Neural cell (in vitro differentiated cells): ENCODE results near the gene CPNE1.

Experiments used
- CTCF ChIP-seq: fragments of 450-650 bp; IDR thresholded peaks from 2 replicates; pipeline ENCODE4 v1.5.1; 2014; ENCODE audit warnings: antibody characterized with exemption, mild to moderate bottlenecking, moderate library complexity; ENCODE audit not compliant: poor library complexity, severe bottlenecking
- EP300 ChIP-seq: fragments of 450-650 bp; conservative IDR thresholded peaks from 2 replicates; pipeline ENCODE4 v1.6.1; 2014; ENCODE audit warnings: antibody characterized with exemption, mild to moderate bottlenecking, moderate library complexity; ENCODE audit not compliant: poor library complexity, severe bottlenecking
- EZH2 ChIP-seq: fragments of 200-600, 300-800 bp; shearing (Covaris generic), sonication (generic); IDR thresholded peaks from 2 replicates; pipeline ENCODE4 v1.6.1; 2014; ENCODE audit warnings: antibody characterized with exemption, low read length, borderline replicate concordance, mild to moderate bottlenecking; ENCODE audit not compliant: insufficient read depth, poor library complexity, severe bottlenecking
- POLR2AphosphoS5 ChIP-seq: IDR thresholded peaks from 2 replicates; pipeline ENCODE4 v1.6.1; 2012
- RAD21 ChIP-seq: fragments of 450-650 bp; conservative IDR thresholded peaks from 2 replicates; pipeline ENCODE4 v1.6.1; 2014; ENCODE audit warnings: antibody characterized with exemption, mild to moderate bottlenecking, moderate library complexity
- REST ChIP-seq: IDR thresholded peaks from 2 replicates; pipeline ENCODE4 v1.6.1; 2012; ENCODE audit warnings: borderline replicate concordance

GRCh38 chr20:35714127-35714526 is 49.4 kb upstream of the CPNE1 start:
- TF ChIP-seq EZH2 (no peak), CTCF (no peak), RAD21 (no peak), REST (no peak), EP300 (no peak), POLR2AphosphoS5 (no peak)
